HG02642 (cell line): ENCODE data around the gene MAP2K7.
"Not testable (repeated sequence)": the region's sequence is repeated elsewhere in the genome, so short reads cannot be mapped to it uniquely, and the experiment has no call there.

Source experiments
- ATAC-seq: cut with Tn5 transposase; IDR thresholded peaks from one replicate; pipeline ENCODE4 v1.9.1; 2021; ENCODE audit warnings: mild to moderate bottlenecking; ENCODE audit not compliant: unreplicated experiment, poor library complexity

The MAP2K7 gene

DNA sequence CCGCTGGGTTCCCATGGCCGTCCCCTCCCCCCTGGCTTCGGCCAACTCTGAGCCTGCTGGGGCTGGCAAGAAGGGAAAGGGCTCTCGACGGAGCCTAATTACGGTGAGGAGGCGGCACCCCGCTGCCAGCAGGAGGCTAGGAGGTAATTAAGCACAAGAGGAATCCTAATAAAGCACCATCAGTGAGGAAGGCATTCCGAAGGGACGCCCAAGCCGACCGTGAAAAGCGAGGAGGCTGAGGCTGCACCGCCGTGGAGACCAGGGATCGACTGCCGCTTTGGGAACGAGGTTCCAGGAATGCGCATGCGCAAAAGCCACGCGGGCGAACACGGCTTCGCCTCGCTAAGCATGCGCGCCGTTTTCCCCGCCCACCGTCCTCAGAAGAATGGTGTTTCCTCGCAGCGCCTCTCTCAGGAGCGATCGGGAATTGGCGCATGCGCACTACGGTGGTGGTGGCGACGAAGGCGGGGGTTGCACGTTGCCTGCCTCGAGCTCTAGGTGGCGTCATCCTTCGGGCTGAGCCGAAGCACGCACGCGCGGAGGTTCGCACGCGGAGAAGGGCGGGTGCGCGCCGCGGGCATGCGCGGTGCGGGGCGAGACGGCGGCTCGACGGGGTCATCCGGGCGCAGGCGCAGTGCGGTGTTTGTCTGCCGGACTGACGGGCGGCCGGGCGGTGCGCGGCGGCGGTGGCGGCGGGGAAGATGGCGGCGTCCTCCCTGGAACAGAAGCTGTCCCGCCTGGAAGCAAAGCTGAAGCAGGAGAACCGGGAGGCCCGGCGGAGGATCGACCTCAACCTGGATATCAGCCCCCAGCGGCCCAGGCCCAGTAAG lies at the start of gene MAP2K7:
TSS of gene MAP2K7 (plus strand) at position 634 of the 830 bp plus-strand sequence. CDS start at position 702, 68 bp downstream.
- ATAC-seq = peak; percentile 90

DNA sequence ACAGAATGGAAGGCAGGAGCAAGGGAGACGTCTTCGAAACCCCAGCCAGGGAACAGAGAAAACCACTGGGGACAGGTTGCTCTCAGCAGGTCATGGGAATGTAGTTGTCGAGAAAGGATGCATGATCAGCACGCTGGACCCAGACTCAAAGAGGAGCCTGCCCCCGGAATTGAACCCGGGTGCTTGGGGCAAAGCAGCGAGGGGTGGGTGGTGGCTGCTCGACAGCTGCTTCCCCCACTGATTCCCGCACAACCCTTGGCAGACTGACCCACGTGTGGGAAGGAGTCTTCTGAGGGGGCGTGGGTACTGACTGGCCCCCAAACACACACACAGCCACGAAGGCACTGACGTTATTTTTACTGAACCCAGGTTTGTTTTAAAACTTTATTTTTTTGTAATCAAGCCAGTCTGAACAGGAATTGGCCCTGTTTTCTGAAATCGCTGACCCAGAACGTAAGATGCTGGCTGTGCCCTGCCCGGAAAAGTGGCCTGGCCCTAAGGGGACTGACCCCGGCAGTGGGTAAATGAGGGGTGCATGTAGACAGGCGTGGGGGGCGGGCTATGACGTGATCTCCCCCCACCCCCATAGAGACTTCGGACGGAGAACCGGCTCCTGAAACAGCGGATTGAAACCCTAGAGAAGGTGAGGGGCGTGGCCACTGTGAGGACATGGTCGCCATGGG lies 48.1 kb upstream of the MAP2K7 start:
- ATAC-seq = no peak

DNA sequence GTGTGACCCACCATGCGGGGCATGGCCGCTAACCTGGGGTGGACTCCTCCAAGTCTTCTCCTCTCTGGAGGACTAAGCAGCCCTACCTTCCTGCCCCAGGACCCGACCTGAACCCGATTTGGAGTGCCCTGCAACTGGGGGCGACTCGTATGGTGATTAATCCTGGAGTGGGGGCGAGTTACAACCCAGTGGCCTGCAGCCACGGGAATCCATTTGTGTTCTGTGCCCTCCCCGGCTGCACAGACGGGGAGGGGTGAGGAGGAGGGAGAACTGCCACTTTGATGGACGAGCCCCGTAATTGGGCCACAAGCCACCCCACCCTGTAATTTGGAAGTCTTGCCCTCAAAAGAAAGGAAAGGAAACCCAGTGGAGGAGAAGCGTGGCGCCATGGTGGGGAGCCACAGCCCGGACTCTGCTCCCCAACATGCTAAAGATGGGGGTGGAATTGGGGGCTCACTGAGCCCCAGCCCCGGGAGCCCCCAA lies 47.5 kb upstream of the MAP2K7 start:
- no peak for ATAC-seq

DNA sequence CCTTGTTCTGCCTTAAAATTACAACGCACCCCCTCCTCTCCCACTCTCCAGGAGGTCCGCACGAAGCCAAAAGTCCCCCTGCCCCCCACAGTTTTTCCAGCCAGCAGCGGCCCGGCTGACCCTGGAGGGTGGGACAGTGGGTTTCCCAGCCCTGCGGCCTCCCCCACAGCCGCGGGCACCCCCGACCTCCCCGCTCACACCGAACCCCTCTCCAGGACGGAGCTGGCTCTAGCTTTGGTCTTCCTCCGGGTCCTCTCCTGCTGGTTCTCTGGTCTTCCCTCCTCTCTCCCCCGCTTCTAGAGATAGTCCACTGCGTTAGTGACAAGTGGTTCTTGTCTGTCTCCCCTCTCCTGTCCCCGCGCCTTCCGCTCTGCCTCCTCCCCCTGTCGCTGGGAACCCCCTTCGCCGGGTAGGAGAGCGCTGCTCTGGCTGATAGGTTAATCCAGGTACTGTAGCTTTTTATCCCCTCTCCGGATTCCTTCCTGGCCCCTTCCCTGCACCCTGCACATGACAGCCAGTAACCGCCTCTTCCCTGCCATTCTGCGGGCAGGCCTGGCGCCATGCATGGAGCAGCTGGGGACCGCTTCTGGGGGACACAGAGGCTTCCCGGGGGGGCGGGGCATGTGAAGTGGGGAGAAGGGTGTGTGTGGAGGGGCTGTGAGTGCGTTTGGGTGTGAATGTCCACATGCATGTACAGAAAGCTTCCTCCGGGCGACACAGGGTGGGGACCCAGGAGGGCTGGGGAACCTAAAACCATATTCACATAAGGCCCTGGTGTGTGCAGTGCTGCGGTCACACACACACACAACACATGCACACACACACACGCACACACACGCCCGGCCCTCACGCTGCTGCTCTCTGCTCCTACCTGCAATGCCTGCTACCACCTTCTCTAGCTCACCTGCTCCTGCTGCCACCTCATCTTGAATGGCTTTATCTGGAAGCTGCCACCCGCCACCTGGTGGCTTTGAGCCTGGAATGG lies 46.7 kb upstream of the MAP2K7 start:
- ATAC-seq = no peak

DNA sequence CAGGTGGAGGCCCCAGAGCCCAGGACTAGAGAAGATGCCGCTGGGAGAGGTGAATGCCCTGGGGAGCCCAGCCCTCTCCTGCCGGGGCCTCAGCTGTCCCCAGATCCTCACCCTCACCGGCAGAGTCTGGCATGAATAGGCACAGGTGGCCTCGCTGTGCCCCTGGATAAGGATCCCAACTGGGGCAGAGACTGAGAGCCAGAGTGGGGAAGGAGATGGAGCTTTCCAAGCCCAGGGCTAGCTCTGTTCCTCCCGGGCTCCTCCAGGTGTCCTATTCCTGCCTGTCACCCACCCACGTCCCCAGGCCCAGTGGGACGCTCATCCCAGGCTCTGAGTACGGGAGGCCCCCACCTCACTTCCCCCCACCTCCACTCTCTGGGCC lies 46.0 kb upstream of the MAP2K7 start:
- ATAC-seq = no peak

DNA sequence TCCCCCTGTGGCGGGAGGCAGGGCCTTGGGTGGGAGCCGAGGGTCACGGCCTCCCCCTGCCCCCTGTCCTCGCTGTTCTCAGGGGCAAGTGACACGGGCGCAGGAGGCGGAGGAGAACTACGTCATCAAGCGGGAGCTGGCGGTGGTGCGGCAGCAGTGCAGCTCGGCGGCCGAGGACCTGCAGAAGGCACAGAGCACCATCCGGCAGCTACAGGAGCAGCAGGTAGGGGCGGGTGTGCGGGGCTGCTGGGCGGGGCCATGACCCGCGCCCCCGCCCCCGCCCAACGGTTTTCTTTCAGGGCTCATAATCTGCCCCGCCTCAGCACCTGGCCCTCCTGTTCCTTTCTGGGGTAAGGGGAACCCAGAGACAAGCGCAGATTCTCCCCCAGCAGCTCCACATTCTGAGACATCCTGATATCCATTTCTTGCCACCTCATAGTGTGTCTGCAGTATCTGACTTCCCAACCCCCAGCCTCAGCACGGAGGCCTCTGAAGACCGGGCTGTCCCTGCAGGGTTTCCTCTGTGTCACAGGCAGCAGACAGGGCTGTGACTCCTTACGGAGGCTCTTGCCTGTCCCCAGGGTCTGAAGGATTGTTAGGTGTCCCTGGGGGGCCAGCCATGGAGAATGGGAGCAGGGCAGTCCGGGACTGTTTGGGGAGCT lies 45.4 kb upstream of the MAP2K7 start:
- ATAC-seq = no peak

DNA sequence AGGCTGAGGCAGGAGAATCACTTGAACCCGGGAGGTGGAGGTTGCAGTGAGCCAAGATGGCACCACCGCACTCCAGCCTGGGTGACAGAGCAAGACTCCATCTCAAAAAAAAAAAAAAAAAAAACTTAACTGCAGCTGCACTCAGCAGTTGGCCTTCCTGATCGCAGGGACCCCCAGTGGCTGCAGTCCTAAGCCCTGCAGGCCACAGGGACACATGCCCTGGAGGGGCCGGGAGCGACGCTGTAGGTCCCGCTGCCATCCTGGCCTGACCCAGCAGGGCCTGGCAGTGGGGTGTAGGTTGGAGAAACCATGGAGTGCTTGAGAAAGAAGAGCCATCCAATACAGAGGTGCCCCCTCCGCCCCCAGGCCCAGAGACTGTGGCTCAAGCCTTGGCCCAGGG lies 44.6 kb upstream of the MAP2K7 start:
- ATAC-seq = not testable (repeated sequence)

DNA sequence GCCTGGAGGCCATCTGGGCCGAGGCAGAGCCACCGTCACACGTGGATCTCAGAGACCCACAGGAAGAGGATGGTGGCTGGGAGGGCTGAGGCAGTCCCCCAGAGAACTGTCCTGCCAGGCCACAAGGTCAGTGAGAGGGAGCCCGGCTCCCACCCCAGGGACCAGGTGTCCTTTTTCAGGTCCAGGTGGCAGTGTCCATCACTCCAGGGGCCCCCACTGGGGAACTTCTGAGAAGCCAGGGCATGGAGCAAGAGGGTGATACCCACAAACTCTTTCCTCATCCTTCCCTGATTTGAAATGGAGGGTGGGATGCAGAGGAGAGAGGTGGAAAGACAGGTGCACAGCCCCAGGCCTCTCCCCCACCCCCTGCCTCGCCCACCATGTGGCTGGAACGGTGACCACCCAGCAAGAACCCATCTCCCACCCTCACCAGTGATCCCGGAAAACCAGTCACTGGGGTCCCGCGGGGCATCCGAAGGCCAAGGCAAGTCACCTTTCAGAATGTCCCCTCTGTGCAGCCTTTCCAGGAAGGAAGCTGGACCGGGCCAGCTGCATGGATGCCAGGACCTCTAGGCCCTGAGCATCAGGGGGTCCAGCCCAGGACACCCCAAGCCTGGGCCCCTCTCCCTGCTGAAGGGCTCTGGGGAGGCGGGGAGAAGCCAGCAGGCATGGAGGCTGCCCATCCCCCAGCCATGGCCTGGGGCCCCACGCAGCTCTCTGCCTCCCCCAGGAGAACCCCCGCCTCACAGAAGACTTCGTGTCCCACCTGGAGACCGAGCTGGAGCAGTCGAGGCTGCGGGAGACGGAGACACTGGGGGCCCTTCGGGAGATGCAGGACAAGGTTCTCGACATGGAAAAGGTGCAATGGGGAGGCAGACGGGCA lies 43.6 kb upstream of the MAP2K7 start:
- no peak for ATAC-seq

DNA sequence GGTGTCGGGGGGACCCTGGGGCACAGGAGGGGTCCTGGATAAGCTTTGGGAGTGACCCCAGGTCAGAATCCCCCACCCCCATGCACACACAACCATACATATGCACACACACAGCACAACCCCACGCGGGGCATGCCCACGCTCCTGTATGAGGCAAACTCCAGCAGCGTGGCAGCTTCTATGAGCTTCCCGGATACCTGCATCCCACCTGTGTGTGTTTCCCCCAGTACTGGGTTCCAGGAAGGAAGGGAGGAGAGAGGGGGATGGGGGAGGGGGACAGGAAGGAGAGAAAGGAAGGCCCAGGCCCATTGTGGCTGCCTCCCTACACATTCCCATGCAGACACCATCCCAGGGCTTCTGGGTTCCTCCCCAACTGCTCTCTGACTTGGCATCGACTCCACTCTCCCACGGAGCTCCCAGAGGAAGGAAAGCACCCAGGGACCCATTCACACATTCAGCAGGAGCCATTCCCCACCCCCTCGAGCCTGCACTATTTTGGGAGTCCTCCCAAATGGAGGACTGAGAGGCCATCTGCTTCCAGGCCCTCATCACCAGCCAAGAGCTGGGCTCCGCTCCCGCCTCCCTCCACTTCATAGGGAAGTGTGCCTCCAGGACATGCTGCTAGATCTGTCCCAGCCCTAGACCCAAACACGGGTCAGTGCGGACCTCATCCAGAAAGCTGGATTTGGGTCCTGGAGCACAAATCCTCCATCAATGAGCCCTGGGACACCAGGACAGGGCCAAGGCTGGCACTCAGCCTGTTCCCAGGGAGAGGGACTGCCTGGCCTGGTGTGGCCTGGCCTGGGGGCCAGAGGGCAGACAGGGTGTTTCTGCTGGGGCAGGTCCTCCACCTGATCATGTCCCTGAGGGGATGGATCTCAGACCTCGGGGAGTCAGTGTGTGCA lies 42.7 kb upstream of the MAP2K7 start:
- ATAC-seq = no peak

DNA sequence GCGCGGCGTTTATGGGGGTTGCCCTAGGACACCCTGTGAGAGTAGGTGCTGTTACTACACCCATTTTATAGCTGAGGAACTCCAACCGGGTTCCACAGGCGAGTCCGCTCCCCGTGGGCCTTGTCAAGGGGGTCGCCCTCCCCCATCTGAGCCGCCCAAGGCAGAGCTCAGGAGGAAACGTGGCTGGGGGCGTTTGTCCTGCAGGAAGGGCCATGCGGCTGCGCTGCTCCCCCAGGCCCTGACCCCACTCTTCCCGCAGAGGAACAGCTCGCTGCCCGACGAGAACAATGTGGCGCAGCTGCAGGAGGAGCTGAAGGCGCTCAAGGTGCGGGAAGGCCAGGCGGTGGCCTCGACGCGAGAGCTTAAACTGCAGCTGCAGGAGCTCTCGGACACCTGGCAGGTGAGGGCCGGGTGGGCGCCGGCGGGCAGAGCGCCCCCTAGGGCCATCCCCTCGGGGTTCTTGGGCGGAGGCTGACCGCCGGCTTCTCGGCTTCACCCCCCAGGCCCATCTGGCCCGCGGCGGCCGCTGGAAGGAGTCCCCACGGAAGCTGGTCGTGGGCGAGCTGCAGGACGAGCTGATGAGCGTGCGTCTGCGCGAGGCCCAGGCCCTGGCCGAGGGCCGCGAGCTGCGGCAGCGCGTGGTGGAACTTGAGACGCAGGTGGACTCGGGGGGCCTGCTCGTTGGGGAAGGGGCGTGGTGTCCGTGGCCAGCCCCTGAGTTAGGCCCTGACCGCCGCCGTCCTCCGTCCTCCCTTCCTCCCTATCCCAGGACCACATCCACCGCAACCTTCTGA lies 41.9 kb upstream of the MAP2K7 start:
- ATAC-seq = no peak

DNA sequence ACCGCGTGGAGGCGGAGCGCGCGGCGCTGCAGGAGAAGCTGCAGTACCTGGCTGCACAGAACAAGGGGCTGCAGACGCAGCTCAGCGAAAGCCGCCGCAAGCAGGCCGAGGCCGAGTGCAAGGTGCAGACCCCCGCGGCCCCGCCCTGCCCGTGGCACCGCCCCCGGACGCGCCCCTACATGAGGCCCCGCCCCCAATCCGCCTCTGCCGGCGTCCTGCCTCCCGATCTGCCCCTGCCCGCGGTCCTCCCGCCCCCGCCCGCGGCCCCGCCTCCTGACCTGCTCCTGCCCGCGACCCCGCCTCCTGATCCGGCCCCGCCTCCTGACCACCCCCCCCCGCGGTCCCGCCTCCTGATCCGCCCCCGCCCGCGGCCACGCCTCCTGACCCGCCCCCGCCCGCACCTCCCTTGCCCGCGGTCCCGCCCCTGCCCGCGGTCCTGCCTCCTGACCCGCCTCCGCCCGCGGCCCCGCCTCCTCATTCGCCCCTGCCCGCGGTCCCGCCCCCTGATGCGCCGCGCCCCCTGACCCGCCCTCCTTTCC lies 41.2 kb upstream of the MAP2K7 start:
- no peak for ATAC-seq

DNA sequence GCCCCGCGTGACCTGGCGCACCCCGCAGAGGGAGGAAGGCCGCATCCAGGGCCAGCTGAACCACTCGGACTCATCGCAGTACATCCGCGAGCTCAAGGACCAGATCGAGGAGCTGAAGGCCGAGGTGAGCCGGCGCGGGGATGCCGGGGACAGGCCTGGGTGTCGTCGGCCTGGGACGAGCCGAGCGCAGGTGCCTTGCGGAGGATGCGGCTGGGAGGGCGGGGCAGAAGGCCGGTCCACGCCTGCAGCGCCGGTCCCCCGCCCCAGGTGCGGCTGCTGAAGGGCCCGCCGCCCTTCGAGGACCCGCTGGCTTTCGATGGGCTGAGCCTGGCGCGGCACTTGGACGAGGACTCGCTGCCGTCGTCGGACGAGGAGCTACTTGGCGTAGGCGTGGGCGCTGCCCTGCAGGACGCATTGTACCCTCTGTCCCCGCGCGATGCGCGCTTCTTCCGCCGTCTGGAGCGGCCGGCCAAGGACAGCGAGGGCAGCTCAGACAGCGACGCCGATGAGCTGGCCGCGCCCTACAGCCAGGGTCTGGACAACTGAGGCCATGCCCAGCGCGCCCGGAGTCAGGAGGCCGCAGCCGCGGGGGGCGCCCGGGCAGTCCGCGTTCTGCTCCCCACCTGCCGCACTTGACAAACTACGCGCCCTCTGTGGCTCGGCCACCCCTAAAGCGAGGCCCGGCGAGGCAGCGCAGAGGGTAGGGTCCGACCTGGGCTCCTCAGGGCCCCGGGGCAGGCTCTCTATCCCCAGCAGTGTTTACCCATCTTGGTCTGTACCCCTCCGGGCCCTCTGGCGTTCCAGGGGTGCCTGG lies 40.3 kb upstream of the MAP2K7 start:
- ATAC-seq = no peak

DNA sequence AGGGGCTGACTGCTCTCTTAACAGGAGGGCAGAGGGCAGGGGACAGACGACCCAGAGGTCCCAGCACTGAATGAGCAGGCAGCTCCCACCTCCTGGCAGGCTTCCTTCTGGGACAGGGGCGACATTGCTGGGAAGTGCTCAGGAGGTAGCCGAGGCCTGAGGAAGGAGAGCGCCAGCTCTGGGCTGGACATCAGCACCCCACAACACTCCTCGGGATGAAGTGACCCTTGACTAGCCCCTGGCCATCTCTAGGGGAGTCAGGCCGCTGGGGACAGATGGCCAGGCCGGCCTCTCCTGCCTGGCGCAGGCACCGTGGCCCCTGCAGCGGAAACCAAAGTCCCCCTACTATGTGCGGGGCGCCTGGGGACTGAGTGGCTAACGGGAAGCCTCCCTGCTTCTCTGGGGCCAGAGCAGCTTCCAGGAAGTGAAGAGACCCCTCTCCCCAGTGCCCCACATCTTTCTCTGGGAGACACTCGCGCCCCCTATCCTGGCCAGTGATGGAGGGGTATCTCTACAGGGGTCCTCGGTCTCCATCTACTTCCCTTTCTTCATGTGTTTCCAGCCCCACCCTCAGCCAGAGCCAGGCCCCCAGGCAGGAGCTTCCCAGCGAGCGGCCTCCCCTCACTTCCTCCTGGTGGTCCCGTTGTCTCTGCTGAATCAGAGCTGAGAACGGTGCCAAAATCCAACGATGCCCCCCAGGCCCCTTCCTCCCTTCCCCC lies 39.5 kb upstream of the MAP2K7 start:
- ATAC-seq = no peak

DNA sequence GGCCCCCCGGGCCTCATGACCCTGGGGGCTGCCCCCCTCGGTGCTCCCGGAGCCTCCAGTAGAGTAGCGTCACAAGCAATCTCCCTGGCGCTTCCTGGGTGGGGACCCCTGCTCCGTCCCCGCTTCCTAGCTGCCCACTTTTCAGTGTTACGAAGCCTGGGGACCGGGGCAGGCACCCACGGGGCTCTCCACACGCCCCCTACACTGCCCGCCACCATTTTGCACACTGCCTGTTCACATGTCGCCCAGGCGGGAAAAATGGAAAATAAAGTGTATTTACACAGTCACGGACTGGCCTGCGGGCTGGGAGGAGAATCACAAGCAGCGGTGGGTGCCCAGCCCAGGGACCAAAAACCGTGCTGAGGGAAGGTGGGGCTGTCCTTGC lies 39.0 kb upstream of the MAP2K7 start:
- ATAC-seq = no peak

DNA sequence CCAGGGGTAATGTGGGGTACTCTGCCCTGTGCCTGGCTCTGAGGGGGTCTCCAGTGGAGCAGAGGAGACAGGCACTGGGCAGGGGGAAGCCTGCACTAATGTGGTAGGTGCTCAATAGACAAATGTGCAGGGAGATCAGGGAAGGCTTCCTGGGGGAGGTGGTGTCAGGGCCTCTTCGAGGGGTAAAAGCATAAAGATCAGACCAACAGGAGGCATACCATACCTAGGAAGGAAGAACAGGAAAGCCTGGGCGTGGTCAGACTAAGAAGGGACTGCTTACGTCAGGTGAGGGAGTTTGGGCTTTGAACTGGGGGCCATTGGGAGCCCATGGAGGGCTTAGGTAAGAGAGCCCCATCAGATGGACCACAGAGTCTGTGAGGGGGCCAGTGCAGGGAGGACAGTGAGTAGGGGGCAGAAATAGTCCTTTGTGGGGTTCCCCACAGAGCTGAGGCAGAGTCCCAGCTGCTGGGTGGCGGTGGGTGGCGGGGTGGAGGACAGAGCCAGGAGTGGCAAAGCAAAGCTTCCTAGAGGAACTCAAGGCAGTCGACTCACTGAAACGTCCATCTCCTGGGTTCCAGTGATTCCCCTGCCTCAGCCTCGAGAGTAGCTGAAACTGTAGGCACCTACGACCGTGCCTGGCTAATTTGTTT lies 38.3 kb upstream of the MAP2K7 start:
- ATAC-seq = no peak
